Measurements from ENCODE around the gene MORN1.

Gene MORN1

GRCh38 chr1:2405588-2406295 is 14.4 kb upstream of the MORN1 start:
- Mint-ChIP-seq H3K4me3 (no peak overlapping the region), H3K4me1 (peaks cover 7% of the 10 kb centered on the region), H3K9me3 (no peaks in the 10 kb centered on the region), H3K36me3 (peaks cover 35% of the 10 kb centered on the region), H3K27me3 (no peaks in the 10 kb centered on the region), H3K27ac (no peak overlapping the region)
- no peak for DNase-seq
- CTCF ChIA-PET, result no interaction called here

- Mint-ChIP-seq H3K27ac (no peak overlapping the region), H3K9me3 (peaks cover 3% of the 10 kb centered on the region), H3K4me1 (peaks cover 5% of the 10 kb centered on the region), H3K4me3 (no peak overlapping the region), H3K27me3 (no peaks in the 10 kb centered on the region), H3K36me3 (peaks cover 41% of the 10 kb centered on the region)
- CTCF ChIA-PET, result no interaction called here
- no peak for DNase-seq
Measured at GRCh38 chr1:2404890-2405511, 13.6 kb upstream of the MORN1 start.

GRCh38 chr1:2404142-2404889 is 13.0 kb upstream of the MORN1 start:
- Mint-ChIP-seq H3K9me3 (peaks cover 3% of the 10 kb centered on the region), H3K4me1 (peaks cover 7% of the 10 kb centered on the region), H3K27ac (no peak overlapping the region), H3K36me3 (peaks cover 45% of the 10 kb centered on the region), H3K27me3 (no peaks in the 10 kb centered on the region), H3K4me3 (no peak overlapping the region)
- CTCF ChIA-PET, result no interaction called here
- no peak for DNase-seq

GRCh38 chr1:2403273-2403672 is 11.9 kb upstream of the MORN1 start:
- CTCF ChIA-PET, result no interaction called here

GRCh38 chr1:2402420-2402819 is 11.1 kb upstream of the MORN1 start:
- Mint-ChIP-seq H3K27me3 (no peaks in the 10 kb centered on the region), H3K9me3 (peaks cover 3% of the 10 kb centered on the region), H3K27ac (peak overlapping the region; percentile 52), H3K4me3 (no peak overlapping the region), H3K4me1 (peaks cover 10% of the 10 kb centered on the region), H3K36me3 (peaks cover 55% of the 10 kb centered on the region)
- DNase-seq, result no peak
- CTCF ChIA-PET, result no interaction called here

More at GRCh38 chr1:2403273-2403672, 11.9 kb upstream of the MORN1 start:
- Mint-ChIP-seq H3K4me1 (peaks cover 10% of the 10 kb centered on the region), H3K4me3 (no peak overlapping the region), H3K27me3 (no peaks in the 10 kb centered on the region), H3K9me3 (peaks cover 3% of the 10 kb centered on the region), H3K27ac (no peak overlapping the region), H3K36me3 (peaks cover 52% of the 10 kb centered on the region)
- DNase-seq, result no peak

GRCh38 chr1:2400950-2401649 is 9.7 kb upstream of the MORN1 start:
- Mint-ChIP-seq H3K4me3 (no peak overlapping the region), H3K27me3 (no peaks in the 10 kb centered on the region), H3K27ac (peak overlapping the region; percentile 58), H3K4me1 (peaks cover 17% of the 10 kb centered on the region), H3K36me3 (peaks cover 62% of the 10 kb centered on the region), H3K9me3 (peaks cover 3% of the 10 kb centered on the region)
- CTCF ChIA-PET, result no interaction called here
- DNase-seq, result no peak

- Mint-ChIP-seq H3K4me1 (peaks cover 17% of the 10 kb centered on the region), H3K27ac (peak overlapping the region; percentile 33), H3K36me3 (peaks cover 62% of the 10 kb centered on the region), H3K9me3 (peaks cover 3% of the 10 kb centered on the region), H3K4me3 (no peak overlapping the region), H3K27me3 (no peaks in the 10 kb centered on the region)
- CTCF ChIA-PET, result interaction anchor here (0.5 kb wide), 1 partner anchor 34 kb away, joined by 3 read pairs; no protein-coding TSS in a partner anchor
- no peak for DNase-seq
Measured at GRCh38 chr1:2400576-2400909, 9.2 kb upstream of the MORN1 start.

GRCh38 chr1:2399890-2400575 is 8.7 kb upstream of the MORN1 start:
- Mint-ChIP-seq H3K27ac (peak overlapping the region; percentile 33), H3K9me3 (peaks cover 3% of the 10 kb centered on the region), H3K4me3 (no peak overlapping the region), H3K27me3 (no peaks in the 10 kb centered on the region), H3K4me1 (peaks cover 18% of the 10 kb centered on the region), H3K36me3 (peaks cover 61% of the 10 kb centered on the region)
- DNase-seq, result no peak
- CTCF ChIA-PET, result interaction anchor here (0.5 kb wide), 2 partner anchors 33 to 226 kb away, joined by 3 read pairs; no protein-coding TSS in a partner anchor

GRCh38 chr1:2398871-2399270 is 7.5 kb upstream of the MORN1 start:
- H3K4me1 Mint-ChIP-seq, result peaks cover 27% of the 10 kb centered on the region
- H3K27me3 Mint-ChIP-seq, result no peaks in the 10 kb centered on the region
- H3K36me3 Mint-ChIP-seq, result peaks cover 63% of the 10 kb centered on the region
- H3K27ac Mint-ChIP-seq, result no peak overlapping the region
- DNase-seq, result no peak
- peaks cover 3% of the 10 kb centered on the region for H3K9me3 Mint-ChIP-seq
- H3K4me3 Mint-ChIP-seq, result no peak overlapping the region
- CTCF ChIA-PET, result no interaction called here

GRCh38 chr1:2397007-2397679 is 5.8 kb upstream of the MORN1 start:
- CTCF ChIA-PET, result no interaction called here
- Mint-ChIP-seq H3K4me1 (peaks cover 43% of the 10 kb centered on the region), H3K4me3 (no peak overlapping the region), H3K36me3 (peaks cover 67% of the 10 kb centered on the region), H3K27me3 (no peaks in the 10 kb centered on the region), H3K27ac (no peak overlapping the region), H3K9me3 (peaks cover 3% of the 10 kb centered on the region)
- no peak for DNase-seq

- no peak overlapping the region for H3K4me3 Mint-ChIP-seq
Measured at GRCh38 chr1:2396476-2396875, 5.1 kb upstream of the MORN1 start.

GRCh38 chr1:2396059-2396458 is 4.7 kb upstream of the MORN1 start:
- Mint-ChIP-seq H3K36me3 (peaks cover 59% of the 10 kb centered on the region), H3K27ac (no peak overlapping the region), H3K9me3 (peaks cover 3% of the 10 kb centered on the region), H3K4me1 (peaks cover 42% of the 10 kb centered on the region), H3K27me3 (no peaks in the 10 kb centered on the region), H3K4me3 (no peak overlapping the region)
- DNase-seq, result no peak
- CTCF ChIA-PET, result no interaction called here

More at GRCh38 chr1:2396476-2396875, 5.1 kb upstream of the MORN1 start:
- Mint-ChIP-seq H3K27me3 (no peaks in the 10 kb centered on the region), H3K36me3 (peaks cover 61% of the 10 kb centered on the region), H3K9me3 (peaks cover 3% of the 10 kb centered on the region), H3K4me1 (peaks cover 42% of the 10 kb centered on the region), H3K27ac (no peak overlapping the region)
- CTCF ChIA-PET, result no interaction called here
- DNase-seq, result no peak

GRCh38 chr1:2395245-2395644 is 3.9 kb upstream of the MORN1 start:
- Mint-ChIP-seq H3K4me3 (no peak overlapping the region), H3K27ac (peak overlapping the region; percentile 45), H3K9me3 (no peaks in the 10 kb centered on the region), H3K36me3 (peaks cover 52% of the 10 kb centered on the region), H3K27me3 (no peaks in the 10 kb centered on the region), H3K4me1 (peaks cover 46% of the 10 kb centered on the region)
- DNase-seq, result no peak
- CTCF ChIA-PET, result no interaction called here

Data from activated naive CD4-positive, alpha-beta T cell treated with anti-CD3 and anti-CD28 coated beads, Interleukin-2, amount 10 ng/mL, durations not matched to agents 7 days and 5 days (primary cell).